NK-92 (cell line): ENCODE results near the gene STYXL1.
"Not testable (repeated sequence)": the region's sequence is repeated elsewhere in the genome, so short reads cannot be mapped to it uniquely, and the experiment has no call there.

Experiments used
- DNase-seq: peaks from one replicate; lab custom pipeline; 2025; ENCODE audit not compliant: unreplicated experiment; lab: John Stamatoyannopoulos, UW

STYXL1 gene

GRCh38 chr7:76047811-76048667, at the start of gene STYXL1, which contains the start of gene MDH2:
Gene STYXL1 (minus strand): TSS chr7:76048000. CDS start chr7:76030523, 17,477 bp downstream.
Gene MDH2 (plus strand): TSS chr7:76048106. CDS start chr7:76048161, 55 bp downstream.
- DNase-seq, result no peak

GRCh38 chr7:76095908-76096307, 48.1 kb upstream of the STYXL1 start:
- DNase-seq, result no peak

- not testable (repeated sequence) for DNase-seq
Measured at GRCh38 chr7:76094326-76094725, 46.5 kb upstream of the STYXL1 start.

GRCh38 chr7:76093531-76093930, 45.7 kb upstream of the STYXL1 start:
- not testable (repeated sequence) for DNase-seq

GRCh38 chr7:76091506-76091905, 43.7 kb upstream of the STYXL1 start:
- DNase-seq, result no peak

GRCh38 chr7:76089865-76090475, 42.2 kb upstream of the STYXL1 start:
- DNase-seq, result no peak

- not testable (repeated sequence) for DNase-seq
Measured at GRCh38 chr7:76087362-76087791, 39.6 kb upstream of the STYXL1 start.

- DNase-seq, result no peak
Measured at GRCh38 chr7:76086070-76086469, 38.3 kb upstream of the STYXL1 start.

GRCh38 chr7:76084115-76084514, 36.3 kb upstream of the STYXL1 start:
- not testable (repeated sequence) for DNase-seq

- no peak for DNase-seq
Measured at GRCh38 chr7:76080204-76080603, 32.4 kb upstream of the STYXL1 start.

- no peak for DNase-seq
Measured at GRCh38 chr7:76077435-76077834, 29.6 kb upstream of the STYXL1 start.

GRCh38 chr7:76076995-76077394, 29.2 kb upstream of the STYXL1 start:
- DNase-seq, result no peak

GRCh38 chr7:76074972-76075370, 27.2 kb upstream of the STYXL1 start:
- no peak for DNase-seq

GRCh38 chr7:76074306-76074971, 26.6 kb upstream of the STYXL1 start:
- DNase-seq, result no peak

- no peak for DNase-seq
Measured at GRCh38 chr7:76073335-76073990, 25.7 kb upstream of the STYXL1 start.

GRCh38 chr7:76072243-76073148, 24.7 kb upstream of the STYXL1 start:
- DNase-seq, result no peak

GRCh38 chr7:76071316-76072242, 23.8 kb upstream of the STYXL1 start:
- no peak for DNase-seq

GRCh38 chr7:76069238-76069638, 21.4 kb upstream of the STYXL1 start:
- DNase-seq, result no peak
